Measurements from ENCODE around the gene ALK. TPM values are rescaled to one million over a fixed set of nuclear protein-coding genes. Genes with fewer than 3 reads are reported as not detected.

ALK gene
- total RNA-seq, 1 donor from 2014 or later: 1.1 TPM

GRCh38 chr2:29573612-29574011, 347.8 kb downstream of the ALK start:
- H3K36me3 ChIP-seq: no peaks in the 10 kb centered on the region
- H3K9me3 ChIP-seq: no peaks in the 10 kb centered on the region
- DNase-seq (no peak), ATAC-seq (no peak)
- no peak overlapping the region for H3K27ac ChIP-seq
- intact Hi-C loops (cut with DNase I): no loop called here
- no peak overlapping the region for H3K4me3 ChIP-seq
- H3K4me1 ChIP-seq: no peaks in the 10 kb centered on the region
- H3K27me3 ChIP-seq (ENCODE audit: low read depth): no peaks in the 10 kb centered on the region
- TF ChIP-seq CTCF (IDR thresholded peaks at IDR 0.05): no peak

- no peaks in the 10 kb centered on the region for H3K27me3 ChIP-seq (ENCODE audit: low read depth)
- intact Hi-C loops (cut with DNase I): no loop called here
- no peak overlapping the region for H3K27ac ChIP-seq
- no peaks in the 10 kb centered on the region for H3K36me3 ChIP-seq
- no peak for TF ChIP-seq CTCF (IDR thresholded peaks at IDR 0.05)
- no peaks in the 10 kb centered on the region for H3K4me1 ChIP-seq
- no peak overlapping the region for H3K4me3 ChIP-seq
- H3K9me3 ChIP-seq: no peaks in the 10 kb centered on the region
- ATAC-seq: no peak
- DNase-seq: no peak
Observed at GRCh38 chr2:29573147-29573546, 348.2 kb downstream of the ALK start.

- H3K9me3 ChIP-seq: no peaks in the 10 kb centered on the region
- no peaks in the 10 kb centered on the region for H3K36me3 ChIP-seq
- ATAC-seq: no peak
Observed at GRCh38 chr2:29570539-29570938, 350.8 kb downstream of the ALK start.

GRCh38 chr2:29567906-29568520, 353.4 kb downstream of the ALK start:
- no peaks in the 10 kb centered on the region for H3K36me3 ChIP-seq
- no peaks in the 10 kb centered on the region for H3K27me3 ChIP-seq (ENCODE audit: low read depth)
- H3K27ac ChIP-seq: no peak overlapping the region
- TF ChIP-seq CTCF (IDR thresholded peaks at IDR 0.05): no peak
- no peak overlapping the region for H3K4me3 ChIP-seq
- intact Hi-C loops (cut with DNase I): no loop called here
- DNase-seq (no peak), ATAC-seq (no peak)
- no peaks in the 10 kb centered on the region for H3K9me3 ChIP-seq
- H3K4me1 ChIP-seq: no peaks in the 10 kb centered on the region

More at GRCh38 chr2:29570539-29570938, 350.8 kb downstream of the ALK start:
- Histone ChIP-seq H3K27me3 (ENCODE audit: low read depth) (no peaks in the 10 kb centered on the region), H3K4me3 (no peak overlapping the region), H3K4me1 (no peaks in the 10 kb centered on the region), H3K27ac (no peak overlapping the region)
- TF ChIP-seq CTCF (IDR thresholded peaks at IDR 0.05): no peak
- intact Hi-C loops (cut with DNase I): no loop called here
- DNase-seq: no peak

- no peaks in the 10 kb centered on the region for H3K36me3 ChIP-seq
- no peaks in the 10 kb centered on the region for H3K9me3 ChIP-seq
- no peak for ATAC-seq
- H3K27ac ChIP-seq: no peak overlapping the region
- TF ChIP-seq CTCF (IDR thresholded peaks at IDR 0.05): no peak
- no peaks in the 10 kb centered on the region for H3K27me3 ChIP-seq (ENCODE audit: low read depth)
- no peak for DNase-seq
- H3K4me1 ChIP-seq: no peaks in the 10 kb centered on the region
- intact Hi-C loops (cut with DNase I): no loop called here
- no peak overlapping the region for H3K4me3 ChIP-seq
Observed at GRCh38 chr2:29563697-29564096, 357.7 kb downstream of the ALK start.
